ENCODE data around the gene GPR25.

- TF ChIP-seq CTCF (IDR thresholded peaks at IDR 0.05 in 8 of 11, conservative IDR thresholded peaks at IDR 0.05 in 3 of 11): no peak
- no peak for TF ChIP-seq POLR2A (IDR thresholded peaks at IDR 0.05)
- no peak for TF ChIP-seq POLR2AphosphoS5 (IDR thresholded peaks at IDR 0.05)
These were observed 6.3 kb upstream of the GPR25 start for GRCh38 chr1:200866521-200866920.

Measured in spleen (tissue), 7 donors.